Activated naive CD8-positive, alpha-beta T cell treated with anti-CD3 and anti-CD28 coated beads for 36 hours (primary cell): ENCODE measurements around the gene S100A10. TPM values are rescaled to one million over a fixed set of nuclear protein-coding genes. Genes with fewer than 3 reads are reported as not detected.

Experiments
- DNase-seq: peaks from one replicate; pipeline ENCODE4 v3.0.0; 2021
- H3K27ac Mint-ChIP-seq: one replicate; pipeline ENCODE4 v1.8.0; 2022; ENCODE audit warnings: mild to moderate bottlenecking, moderate library complexity, mixed read lengths
- H3K27me3 Mint-ChIP-seq: one replicate; pipeline ENCODE4 v1.8.0; 2022; ENCODE audit warnings: mild to moderate bottlenecking, mixed read lengths
- H3K36me3 Mint-ChIP-seq: one replicate; pipeline ENCODE4 v1.8.0; 2021; ENCODE audit warnings: mild to moderate bottlenecking, mixed read lengths
- H3K4me1 Mint-ChIP-seq: one replicate; pipeline ENCODE4 v1.8.0; 2021; ENCODE audit warnings: mixed read lengths
- H3K4me3 Mint-ChIP-seq: one replicate; pipeline ENCODE4 v1.8.0; 2022; ENCODE audit warnings: mild to moderate bottlenecking, moderate library complexity, mixed read lengths
- H3K9me3 Mint-ChIP-seq: one replicate; pipeline ENCODE4 v1.8.0; 2022; ENCODE audit warnings: mixed read lengths
- total RNA-seq, 2 experiments: library from RNA; stranded (reverse); gene quantifications; one replicate each; pipeline ENCODE4 v1.2.3, GENCODE V29; 2021

S100A10 gene
- total RNA-seq, 2 experiments from 2014 or later = 225 to 235 TPM

- peak overlapping the region; percentile 87 for H3K27ac Mint-ChIP-seq
- peak; percentile 81 for DNase-seq
- H3K9me3 Mint-ChIP-seq = no peaks in the 10 kb centered on the region
- H3K4me1 Mint-ChIP-seq = peaks cover 36% of the 10 kb centered on the region
- no peaks in the 10 kb centered on the region for H3K27me3 Mint-ChIP-seq
- peak overlapping the region; percentile 22 for H3K4me3 Mint-ChIP-seq
- H3K36me3 Mint-ChIP-seq = no peaks in the 10 kb centered on the region
Observed at GRCh38 chr1:151945725-151946722, 47.6 kb downstream of the S100A10 start.

- peaks cover 43% of the 10 kb centered on the region for H3K4me1 Mint-ChIP-seq
- H3K4me3 Mint-ChIP-seq = no peak overlapping the region
Observed at GRCh38 chr1:151944857-151945575, 48.6 kb downstream of the S100A10 start.

GRCh38 chr1:151944126-151944856, 49.4 kb downstream of the S100A10 start:
- H3K4me3 Mint-ChIP-seq = no peak overlapping the region
- no peaks in the 10 kb centered on the region for H3K36me3 Mint-ChIP-seq
- H3K27ac Mint-ChIP-seq = no peak overlapping the region
- H3K27me3 Mint-ChIP-seq = no peaks in the 10 kb centered on the region
- no peaks in the 10 kb centered on the region for H3K9me3 Mint-ChIP-seq
- peaks cover 43% of the 10 kb centered on the region for H3K4me1 Mint-ChIP-seq
- DNase-seq = no peak

More at GRCh38 chr1:151944857-151945575, 48.6 kb downstream of the S100A10 start:
- H3K27me3 Mint-ChIP-seq = no peaks in the 10 kb centered on the region
- no peaks in the 10 kb centered on the region for H3K36me3 Mint-ChIP-seq
- H3K9me3 Mint-ChIP-seq = no peaks in the 10 kb centered on the region
- no peak for DNase-seq
- peak overlapping the region; percentile 87 for H3K27ac Mint-ChIP-seq

- H3K36me3 Mint-ChIP-seq = no peaks in the 10 kb centered on the region
- H3K4me3 Mint-ChIP-seq = no peak overlapping the region
- H3K27ac Mint-ChIP-seq = no peak overlapping the region
Observed at GRCh38 chr1:151943591-151943990, 50.1 kb downstream of the S100A10 start.

GRCh38 chr1:151942882-151943281, 50.8 kb downstream of the S100A10 start:
- Mint-ChIP-seq H3K9me3 (no peaks in the 10 kb centered on the region), H3K27me3 (no peaks in the 10 kb centered on the region), H3K36me3 (no peaks in the 10 kb centered on the region), H3K27ac (peak overlapping the region; percentile 11), H3K4me1 (peaks cover 43% of the 10 kb centered on the region), H3K4me3 (no peak overlapping the region)
- DNase-seq = no peak

More at GRCh38 chr1:151943591-151943990, 50.1 kb downstream of the S100A10 start:
- Mint-ChIP-seq H3K9me3 (no peaks in the 10 kb centered on the region), H3K27me3 (no peaks in the 10 kb centered on the region), H3K4me1 (peaks cover 43% of the 10 kb centered on the region)
- no peak for DNase-seq

- no peak for DNase-seq
- Mint-ChIP-seq H3K36me3 (no peaks in the 10 kb centered on the region), H3K27me3 (no peaks in the 10 kb centered on the region), H3K9me3 (no peaks in the 10 kb centered on the region), H3K4me1 (peaks cover 28% of the 10 kb centered on the region), H3K4me3 (no peak overlapping the region), H3K27ac (no peak overlapping the region)
Observed at GRCh38 chr1:151940541-151940940, 53.1 kb downstream of the S100A10 start.

GRCh38 chr1:151939779-151940178, 53.9 kb downstream of the S100A10 start:
- Mint-ChIP-seq H3K27me3 (no peaks in the 10 kb centered on the region), H3K4me1 (peaks cover 24% of the 10 kb centered on the region), H3K36me3 (no peaks in the 10 kb centered on the region), H3K9me3 (no peaks in the 10 kb centered on the region), H3K4me3 (no peak overlapping the region), H3K27ac (no peak overlapping the region)
- no peak for DNase-seq

GRCh38 chr1:151939141-151939540, 54.5 kb downstream of the S100A10 start:
- no peaks in the 10 kb centered on the region for H3K27me3 Mint-ChIP-seq

GRCh38 chr1:151936653-151937052, 57.0 kb downstream of the S100A10 start:
- Mint-ChIP-seq H3K27me3 (no peaks in the 10 kb centered on the region), H3K4me1 (peaks cover 15% of the 10 kb centered on the region), H3K4me3 (no peak overlapping the region), H3K36me3 (no peaks in the 10 kb centered on the region), H3K9me3 (no peaks in the 10 kb centered on the region), H3K27ac (no peak overlapping the region)
- no peak for DNase-seq

More at GRCh38 chr1:151939141-151939540, 54.5 kb downstream of the S100A10 start:
- H3K27ac Mint-ChIP-seq = no peak overlapping the region
- no peak overlapping the region for H3K4me3 Mint-ChIP-seq
- no peaks in the 10 kb centered on the region for H3K9me3 Mint-ChIP-seq
- no peaks in the 10 kb centered on the region for H3K36me3 Mint-ChIP-seq
- no peak for DNase-seq
- H3K4me1 Mint-ChIP-seq = peaks cover 24% of the 10 kb centered on the region

GRCh38 chr1:151935894-151936602, 57.6 kb downstream of the S100A10 start:
- no peak for DNase-seq
- Mint-ChIP-seq H3K27ac (no peak overlapping the region), H3K9me3 (no peaks in the 10 kb centered on the region), H3K27me3 (no peaks in the 10 kb centered on the region), H3K36me3 (no peaks in the 10 kb centered on the region), H3K4me1 (peaks cover 12% of the 10 kb centered on the region), H3K4me3 (no peak overlapping the region)

GRCh38 chr1:151935154-151935553, 58.5 kb downstream of the S100A10 start:
- Mint-ChIP-seq H3K4me1 (peaks cover 5% of the 10 kb centered on the region), H3K4me3 (no peak overlapping the region), H3K27ac (no peak overlapping the region), H3K27me3 (no peaks in the 10 kb centered on the region), H3K36me3 (no peaks in the 10 kb centered on the region), H3K9me3 (no peaks in the 10 kb centered on the region)
- no peak for DNase-seq

GRCh38 chr1:151934048-151934493, 59.6 kb downstream of the S100A10 start:
- Mint-ChIP-seq H3K4me1 (peaks cover 5% of the 10 kb centered on the region), H3K27ac (no peak overlapping the region), H3K9me3 (no peaks in the 10 kb centered on the region), H3K27me3 (peaks cover 3% of the 10 kb centered on the region), H3K36me3 (no peaks in the 10 kb centered on the region), H3K4me3 (no peak overlapping the region)
- peak; percentile 32 for DNase-seq
